Neural progenitor cell (in vitro differentiated cells): ENCODE results near the gene SF3B2. TPM values are rescaled to one million over a fixed set of nuclear protein-coding genes. Genes with fewer than 3 reads are reported as not detected.
"Not testable (repeated sequence)": the region's sequence is repeated elsewhere in the genome, so short reads cannot be mapped to it uniquely, and the experiment has no call there.

ENCODE experiments used
- DNase-seq: peaks from one replicate; pipeline ENCODE4 v3.0.0-alpha.2; 2016; ENCODE audit warnings: low spot score
- H2AFZ ChIP-seq: fragments of 200-600 bp; sonication (generic); replicated peaks from 2 replicates; pipeline ENCODE4 v1.6.1; 2016; ENCODE audit warnings: antibody characterized with exemption
- H3F3A ChIP-seq: fragments of 200-600 bp; sonication (generic); 2 replicates; pipeline ENCODE4 v1.6.1; 2016; ENCODE audit warnings: antibody characterized with exemption, low read depth
- H3K27ac ChIP-seq: fragments of 200-600 bp; sonication (generic); 2 replicates; pipeline ENCODE4 v1.5.1; 2016; ENCODE audit warnings: mild to moderate bottlenecking
- H3K27me3 ChIP-seq: fragments of 200-600 bp; sonication (generic); 2 replicates; pipeline ENCODE4 v1.6.1; 2016; ENCODE audit warnings: mild to moderate bottlenecking, moderate library complexity
- H3K36me3 ChIP-seq: fragments of 200-600 bp; sonication (generic); 2 replicates; pipeline ENCODE4 v1.5.1; 2016
- H3K4me1 ChIP-seq: fragments of 200-600 bp; sonication (generic); 2 replicates; pipeline ENCODE4 v1.6.1; 2016; ENCODE audit warnings: mixed run types
- H3K4me2 ChIP-seq: fragments of 200-600 bp; sonication (generic); 2 replicates; pipeline ENCODE4 v1.6.1; 2016
- H3K4me3 ChIP-seq: fragments of 200-600 bp; sonication (generic); 2 replicates; pipeline ENCODE4 v1.5.1; 2016
- H3K79me2 ChIP-seq: fragments of 200-600 bp; sonication (generic); 2 replicates; pipeline ENCODE4 v1.6.1; 2016; ENCODE audit warnings: low read depth
- H3K9ac ChIP-seq: fragments of 200-600 bp; sonication (generic); 2 replicates; pipeline ENCODE4 v1.6.1; 2016
- H3K9me3 ChIP-seq: fragments of 200-600 bp; sonication (generic); 2 replicates; pipeline ENCODE4 v1.5.1; 2016; ENCODE audit warnings: low read depth
- H4K20me1 ChIP-seq: fragments of 200-600 bp; sonication (generic); 2 replicates; pipeline ENCODE4 v1.6.1; 2016; ENCODE audit warnings: low read depth
- H3K27ac Mint-ChIP-seq: 3 replicates; pipeline ENCODE4 v1.8.0; 2021; ENCODE audit warnings: mixed read lengths
- H3K27me3 Mint-ChIP-seq: 2 replicates; pipeline ENCODE4 v1.8.0; 2022; ENCODE audit warnings: low read depth, mild to moderate bottlenecking, inconsistent platforms, moderate library complexity, mixed read lengths; ENCODE audit not compliant: insufficient read depth
- H3K36me3 Mint-ChIP-seq: 3 replicates; pipeline ENCODE4 v1.8.0; 2021; ENCODE audit warnings: mixed read lengths
- H3K4me1 Mint-ChIP-seq: 3 replicates; pipeline ENCODE4 v1.8.0; 2021; ENCODE audit warnings: mixed read lengths
- H3K4me3 Mint-ChIP-seq: 3 replicates; pipeline ENCODE4 v1.8.0; 2021; ENCODE audit warnings: mild to moderate bottlenecking, moderate library complexity, mixed read lengths
- H3K9me3 Mint-ChIP-seq: 3 replicates; pipeline ENCODE4 v1.8.0; 2020; ENCODE audit warnings: mixed read lengths
- EZH2 ChIP-seq: fragments of 200-600 bp; sonication (generic); IDR thresholded peaks from 2 replicates; pipeline ENCODE4 v1.6.1; 2017; ENCODE audit warnings: antibody characterized with exemption, mild to moderate bottlenecking, moderate library complexity
- EZH2phosphoT487 ChIP-seq: fragments of 200-600 bp; sonication (generic); IDR thresholded peaks from 2 replicates; pipeline ENCODE4 v1.6.1; 2017; ENCODE audit warnings: antibody characterized with exemption
- total RNA-seq: library from RNA; depleted of rRNA; stranded (reverse); fragments of >200 nt; gene quantifications from 2 replicates; pipeline ENCODE4 v1.2.3, GENCODE V29; 2015; ENCODE audit warnings: low replicate concordance
- TF ChIP-seq, protein P1 (sequence below): fragments of 200-600 bp; sonication (generic); IDR thresholded peaks from 2 replicates; pipeline ENCODE4 v1.5.1; 2017; ENCODE audit warnings: antibody characterized with exemption, mild to moderate bottlenecking

Gene SF3B2
- total RNA-seq, 1 donor from 2014 or later: 198 TPM

GRCh38 chr11:66007201-66007634 is 44.9 kb upstream of the SF3B2 start:
- H3K27me3 Mint-ChIP-seq: peaks cover 15% of the 10 kb centered on the region
- no peak overlapping the region for H3K4me3 ChIP-seq
- H3K9ac ChIP-seq: no peak overlapping the region
- H3K4me3 Mint-ChIP-seq: no peak overlapping the region
- TF ChIP-seq EZH2: no peak
- TF ChIP-seq, protein P1, sequence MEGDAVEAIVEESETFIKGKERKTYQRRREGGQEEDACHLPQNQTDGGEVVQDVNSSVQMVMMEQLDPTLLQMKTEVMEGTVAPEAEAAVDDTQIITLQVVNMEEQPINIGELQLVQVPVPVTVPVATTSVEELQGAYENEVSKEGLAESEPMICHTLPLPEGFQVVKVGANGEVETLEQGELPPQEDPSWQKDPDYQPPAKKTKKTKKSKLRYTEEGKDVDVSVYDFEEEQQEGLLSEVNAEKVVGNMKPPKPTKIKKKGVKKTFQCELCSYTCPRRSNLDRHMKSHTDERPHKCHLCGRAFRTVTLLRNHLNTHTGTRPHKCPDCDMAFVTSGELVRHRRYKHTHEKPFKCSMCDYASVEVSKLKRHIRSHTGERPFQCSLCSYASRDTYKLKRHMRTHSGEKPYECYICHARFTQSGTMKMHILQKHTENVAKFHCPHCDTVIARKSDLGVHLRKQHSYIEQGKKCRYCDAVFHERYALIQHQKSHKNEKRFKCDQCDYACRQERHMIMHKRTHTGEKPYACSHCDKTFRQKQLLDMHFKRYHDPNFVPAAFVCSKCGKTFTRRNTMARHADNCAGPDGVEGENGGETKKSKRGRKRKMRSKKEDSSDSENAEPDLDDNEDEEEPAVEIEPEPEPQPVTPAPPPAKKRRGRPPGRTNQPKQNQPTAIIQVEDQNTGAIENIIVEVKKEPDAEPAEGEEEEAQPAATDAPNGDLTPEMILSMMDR: no peak
- H3K36me3 Mint-ChIP-seq: peaks cover 12% of the 10 kb centered on the region
- no peaks in the 10 kb centered on the region for H3K36me3 ChIP-seq
- H3K9me3 ChIP-seq: no peaks in the 10 kb centered on the region
- peaks cover 26% of the 10 kb centered on the region for H3K27me3 ChIP-seq
- no peak overlapping the region for H3K27ac Mint-ChIP-seq
- H3K4me2 ChIP-seq: peak overlapping the region; percentile 4
- peaks cover 15% of the 10 kb centered on the region for H3K4me1 Mint-ChIP-seq
- peaks cover 13% of the 10 kb centered on the region for H3K4me1 ChIP-seq
- no peak overlapping the region for H2AFZ ChIP-seq
- no peaks in the 10 kb centered on the region for H3K9me3 Mint-ChIP-seq
- peaks cover 6% of the 10 kb centered on the region for H4K20me1 ChIP-seq
- H3K79me2 ChIP-seq: peaks cover 16% of the 10 kb centered on the region
- no peak overlapping the region for H3K27ac ChIP-seq
- H3F3A ChIP-seq: peaks cover 26% of the 10 kb centered on the region
- peak; percentile 30 for DNase-seq

DNA sequence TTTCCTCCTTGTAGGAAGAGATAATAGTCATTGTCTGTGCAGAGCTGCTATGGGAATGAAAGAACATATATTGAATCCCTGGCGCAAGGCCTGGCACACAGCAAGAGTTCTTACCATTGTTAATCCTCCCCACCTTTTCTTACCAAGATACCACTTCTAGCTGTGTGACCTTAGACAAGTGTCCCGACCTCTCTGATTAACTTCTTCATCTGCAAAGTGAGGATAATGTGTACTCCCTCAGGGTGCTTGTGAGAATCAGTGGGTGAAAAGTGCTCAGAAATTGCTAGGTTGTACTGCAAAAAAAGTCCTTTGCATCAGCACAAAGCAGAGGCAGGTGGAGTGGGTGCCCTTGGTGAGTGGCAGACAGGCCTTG is 44.1 kb upstream of the SF3B2 start:
- peaks cover 12% of the 10 kb centered on the region for H3K27me3 Mint-ChIP-seq
- peak overlapping the region; percentile 17 for H3K4me3 Mint-ChIP-seq
- Histone ChIP-seq H3K27ac (no peak overlapping the region), H3K4me1 (peaks cover 12% of the 10 kb centered on the region), H4K20me1 (peaks cover 5% of the 10 kb centered on the region), H3K9me3 (no peaks in the 10 kb centered on the region), H3K4me3 (no peak overlapping the region), H3K4me2 (no peak overlapping the region), H3F3A (peaks cover 19% of the 10 kb centered on the region), H3K27me3 (peaks cover 35% of the 10 kb centered on the region), H3K36me3 (no peaks in the 10 kb centered on the region), H2AFZ (no peak overlapping the region), H3K9ac (no peak overlapping the region), H3K79me2 (peaks cover 10% of the 10 kb centered on the region)
- no peaks in the 10 kb centered on the region for H3K9me3 Mint-ChIP-seq
- H3K36me3 Mint-ChIP-seq: peaks cover 12% of the 10 kb centered on the region
- no peak for TF ChIP-seq EZH2phosphoT487
- H3K27ac Mint-ChIP-seq: no peak overlapping the region
- DNase-seq: no peak
- H3K4me1 Mint-ChIP-seq: peaks cover 13% of the 10 kb centered on the region

GRCh38 chr11:66008468-66009101 is 43.6 kb upstream of the SF3B2 start:
- H3K9me3 ChIP-seq: no peaks in the 10 kb centered on the region
- peaks cover 14% of the 10 kb centered on the region for H3K27me3 Mint-ChIP-seq
- peaks cover 12% of the 10 kb centered on the region for H3K36me3 Mint-ChIP-seq
- H2AFZ ChIP-seq: no peak overlapping the region
- no peak overlapping the region for H3K4me3 Mint-ChIP-seq
- TF ChIP-seq EZH2 (no peak), EZH2phosphoT487 (no peak)
- TF ChIP-seq, protein P1: no peak
- no peak overlapping the region for H3K9ac ChIP-seq
- peaks cover 36% of the 10 kb centered on the region for H3K27me3 ChIP-seq
- peaks cover 8% of the 10 kb centered on the region for H3K4me1 Mint-ChIP-seq
- H3K4me1 ChIP-seq: peaks cover 8% of the 10 kb centered on the region
- H3K4me3 ChIP-seq: no peak overlapping the region
- H3F3A ChIP-seq: peaks cover 19% of the 10 kb centered on the region
- no peak overlapping the region for H3K27ac Mint-ChIP-seq
- peaks cover 5% of the 10 kb centered on the region for H3K79me2 ChIP-seq
- no peaks in the 10 kb centered on the region for H3K36me3 ChIP-seq
- H3K9me3 Mint-ChIP-seq: no peaks in the 10 kb centered on the region
- H4K20me1 ChIP-seq: peaks cover under 1% of the 10 kb centered on the region
- no peak overlapping the region for H3K4me2 ChIP-seq
- H3K27ac ChIP-seq: no peak overlapping the region
- no peak for DNase-seq

DNA sequence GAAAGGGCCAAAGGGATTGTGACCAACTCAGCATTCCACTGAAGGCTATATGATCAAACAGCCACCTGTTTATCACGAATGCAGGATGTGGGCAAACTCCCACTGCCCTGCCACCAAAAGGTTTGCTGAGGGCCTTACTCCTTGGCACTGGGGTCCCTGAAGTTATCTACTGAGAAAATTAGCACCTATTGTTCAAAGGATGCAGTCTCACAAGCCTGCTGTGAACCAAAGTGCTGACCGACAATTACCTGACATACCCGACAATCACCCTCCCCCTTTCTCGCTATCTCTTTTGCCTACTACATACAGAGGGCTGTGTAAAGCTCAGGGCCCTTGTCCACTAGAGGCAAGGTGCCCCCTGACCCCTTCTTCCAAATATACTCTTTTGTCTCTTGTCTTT is 42.1 kb upstream of the SF3B2 start:
- not testable (repeated sequence) for H3K27ac ChIP-seq, H3K4me1 ChIP-seq, H3K36me3 Mint-ChIP-seq, H2AFZ ChIP-seq, H3K79me2 ChIP-seq, H3K9me3 ChIP-seq, H3K4me2 ChIP-seq, H4K20me1 ChIP-seq, H3K4me3 Mint-ChIP-seq, DNase-seq, H3K9ac ChIP-seq, H3K4me3 ChIP-seq, H3K4me1 Mint-ChIP-seq, H3K9me3 Mint-ChIP-seq, H3K36me3 ChIP-seq
- H3K27me3 ChIP-seq: peaks cover 36% of the 10 kb centered on the region
- Mint-ChIP-seq H3K27ac (peak overlapping the region; percentile 16), H3K27me3 (peaks cover 18% of the 10 kb centered on the region)
- H3F3A ChIP-seq: peaks cover 16% of the 10 kb centered on the region
